GM11168 (cell line): ENCODE data around the gene NR2C2AP.

Experiments
- in situ Hi-C: fragments of 300-500 bp; cut with MboI; formaldehyde crosslinking; loops from one replicate; pipeline ENCODE4 v1.12.0; 2022; ENCODE audit warnings: low sequenced_read_pairs; ENCODE audit not compliant: unreplicated experiment

The NR2C2AP gene

GRCh38 chr19:19217099-19217498, 13.9 kb upstream of the NR2C2AP start:
- in situ Hi-C loops: no loop called here

- in situ Hi-C loops: no loop called here
These were observed 12.6 kb upstream of the NR2C2AP start for GRCh38 chr19:19215792-19216191.

GRCh38 chr19:19214892-19215291, 11.7 kb upstream of the NR2C2AP start:
- in situ Hi-C loops: no loop called here

- in situ Hi-C loops: no loop called here
These were observed 10.9 kb upstream of the NR2C2AP start for GRCh38 chr19:19214159-19214490.

GRCh38 chr19:19213426-19214158, 10.4 kb upstream of the NR2C2AP start:
- in situ Hi-C loops: no loop called here

- in situ Hi-C loops: no loop called here
These were observed 9.7 kb upstream of the NR2C2AP start for GRCh38 chr19:19212916-19213315.

- in situ Hi-C loops: no loop called here
These were observed 8.5 kb upstream of the NR2C2AP start, which contains the start of gene NCAN for GRCh38 chr19:19211499-19212420. Gene NCAN (plus strand): TSS chr19:19211958. CDS start chr19:19216954, 4,996 bp downstream.

- in situ Hi-C loops: no loop called here
These were observed 6.2 kb upstream of the NR2C2AP start for GRCh38 chr19:19209372-19209771.

- in situ Hi-C loops: no loop called here
These were observed 4.7 kb upstream of the NR2C2AP start for GRCh38 chr19:19207637-19208572.

- in situ Hi-C loops: no loop called here
These were observed 3.7 kb upstream of the NR2C2AP start for GRCh38 chr19:19206938-19207337.

- in situ Hi-C loops: no loop called here
These were observed 2.5 kb upstream of the NR2C2AP start for GRCh38 chr19:19205416-19206410.

GRCh38 chr19:19204181-19204580, 967 bp upstream of the NR2C2AP start:
- in situ Hi-C loops: no loop called here

GRCh38 chr19:19202707-19203011, 555 bp downstream of the NR2C2AP start:
- in situ Hi-C loops: no loop called here

- in situ Hi-C loops: no loop called here
These were observed 1.2 kb downstream of the NR2C2AP start for GRCh38 chr19:19201697-19202630.

GRCh38 chr19:19193926-19194325, 9.3 kb downstream of the NR2C2AP start:
- in situ Hi-C loops: no loop called here

- in situ Hi-C loops: no loop called here
These were observed 10.2 kb downstream of the NR2C2AP start for GRCh38 chr19:19192910-19193423.

- in situ Hi-C loops: no loop called here
These were observed 10.9 kb downstream of the NR2C2AP start, which contains the start of the genes BORCS8 and RFXANK for GRCh38 chr19:19192078-19192882. Gene BORCS8 (minus strand): TSS chr19:19192152. CDS start chr19:19192117, 35 bp downstream. Gene RFXANK (plus strand): TSS chr19:19192258. CDS start chr19:19193947, 1,689 bp downstream.
